Measurements from ENCODE around the gene TMEM123.

Gene TMEM123

GRCh38 chr11:102452461-102453301 is at the start of gene TMEM123:
TSS of gene TMEM123 (minus strand) at chr11:102452765. CDS start at chr11:102452623, 142 bp downstream.
- DNase-seq, result peak; percentile 88

- no peak for DNase-seq
Measured at GRCh38 chr11:102500829-102501228, 48.3 kb upstream of the TMEM123 start.

GRCh38 chr11:102499931-102500330 is 47.4 kb upstream of the TMEM123 start:
- no peak for DNase-seq

- DNase-seq, result no peak
Measured at GRCh38 chr11:102499151-102499550, 46.6 kb upstream of the TMEM123 start.

- no peak for DNase-seq
Measured at GRCh38 chr11:102497061-102497460, 44.5 kb upstream of the TMEM123 start.

GRCh38 chr11:102495161-102496042 is 42.8 kb upstream of the TMEM123 start:
- DNase-seq, result peak; percentile 58

GRCh38 chr11:102494216-102494615 is 41.7 kb upstream of the TMEM123 start:
- DNase-seq, result no peak

GRCh38 chr11:102493524-102493923 is 41.0 kb upstream of the TMEM123 start:
- DNase-seq, result no peak

- DNase-seq, result no peak
Measured at GRCh38 chr11:102491969-102492368, 39.4 kb upstream of the TMEM123 start.

- DNase-seq, result no peak
Measured at GRCh38 chr11:102489186-102490145, 36.9 kb upstream of the TMEM123 start.

GRCh38 chr11:102488208-102488607 is 35.6 kb upstream of the TMEM123 start:
- no peak for DNase-seq

GRCh38 chr11:102487214-102487613 is 34.6 kb upstream of the TMEM123 start:
- no peak for DNase-seq

- no peak for DNase-seq
Measured at GRCh38 chr11:102486584-102486983, 34.0 kb upstream of the TMEM123 start.

GRCh38 chr11:102485095-102485722 is 32.6 kb upstream of the TMEM123 start:
- DNase-seq, result no peak

GRCh38 chr11:102482433-102482832 is 29.9 kb upstream of the TMEM123 start:
- DNase-seq, result no peak

GRCh38 chr11:102479733-102480132 is 27.2 kb upstream of the TMEM123 start:
- DNase-seq, result no peak

GRCh38 chr11:102478673-102479299 is 26.2 kb upstream of the TMEM123 start:
- DNase-seq, result no peak

- DNase-seq, result no peak
Measured at GRCh38 chr11:102476812-102477211, 24.2 kb upstream of the TMEM123 start.

GRCh38 chr11:102476069-102476468 is 23.5 kb upstream of the TMEM123 start:
- no peak for DNase-seq

- DNase-seq, result no peak
Measured at GRCh38 chr11:102473543-102473942, 21.0 kb upstream of the TMEM123 start.

GRCh38 chr11:102472127-102472526 is 19.6 kb upstream of the TMEM123 start:
- DNase-seq, result no peak

- DNase-seq, result no peak
Measured at GRCh38 chr11:102471474-102471873, 18.9 kb upstream of the TMEM123 start.
